Thoracic aorta (tissue), 2 donors: ENCODE data around the gene ASIC1. TPM values are rescaled to one million over a fixed set of nuclear protein-coding genes. Genes with fewer than 3 reads are reported as not detected.

Source experiments
- ATAC-seq: fragments of 150-250 bp; one replicate; pipeline ENCODE4 v1.8.0; 2017; ENCODE audit warnings: low read depth; ENCODE audit not compliant: insufficient number of reproducible peaks, low FRiP score
- DNase-seq: peaks from one replicate; pipeline ENCODE4 v3.0.0-alpha.2; 2020; ENCODE audit warnings: low spot score
- H3K27ac ChIP-seq, 2 donors: fragments of 200-600 bp; sonication (generic); 1 replicate in 1 of 2; 2 replicates in 1 of 2; pipeline ENCODE4 v1.5.1; 2016; ENCODE audit warnings: mild to moderate bottlenecking in 2 of 2, moderate library complexity in 2 of 2
- H3K27me3 ChIP-seq: fragments of 200-600 bp; sonication (generic); replicated peaks from 2 replicates; pipeline ENCODE4 v1.6.0; 2016; ENCODE audit warnings: mild to moderate bottlenecking; ENCODE audit not compliant: insufficient read depth
- H3K36me3 ChIP-seq: fragments of 200-600 bp; sonication (generic); one replicate; pipeline ENCODE4 v1.5.1; 2016
- H3K4me1 ChIP-seq, 2 donors: fragments of 200-600 bp; sonication (generic); 1 replicate in 1 of 2; 2 replicates in 1 of 2; pipeline versions ENCODE4 v1.5.1 to v1.6.0; 2016; ENCODE audit warnings: low read depth in 2 of 2, mild to moderate bottlenecking in 1 of 2; ENCODE audit not compliant: control insufficient read depth in 1 of 2
- H3K4me3 ChIP-seq: fragments of 200-600 bp; sonication (generic); 2 replicates; pipeline ENCODE4 v1.5.1; 2016; ENCODE audit warnings: mild to moderate bottlenecking
- H3K9me3 ChIP-seq: fragments of 200-600 bp; sonication (generic); 2 replicates; pipeline ENCODE4 v1.5.1; 2016
- total RNA-seq, 2 donors: library from RNA; depleted of rRNA; stranded (reverse); fragments of >200 nt; gene quantifications; one replicate each; pipeline versions ENCODE4 v1.1.0 to v1.2.3, GENCODE V29; 2016
- TF ChIP-seq, protein P1 (sequence below): fragments of 200-600 bp; sonication (generic); IDR thresholded peaks from one replicate; pipeline ENCODE4 v1.5.1; 2019; ENCODE audit warnings: antibody characterized with exemption

Gene ASIC1
- total RNA-seq, 2 donors from 2014 or later, result not detected

DNA sequence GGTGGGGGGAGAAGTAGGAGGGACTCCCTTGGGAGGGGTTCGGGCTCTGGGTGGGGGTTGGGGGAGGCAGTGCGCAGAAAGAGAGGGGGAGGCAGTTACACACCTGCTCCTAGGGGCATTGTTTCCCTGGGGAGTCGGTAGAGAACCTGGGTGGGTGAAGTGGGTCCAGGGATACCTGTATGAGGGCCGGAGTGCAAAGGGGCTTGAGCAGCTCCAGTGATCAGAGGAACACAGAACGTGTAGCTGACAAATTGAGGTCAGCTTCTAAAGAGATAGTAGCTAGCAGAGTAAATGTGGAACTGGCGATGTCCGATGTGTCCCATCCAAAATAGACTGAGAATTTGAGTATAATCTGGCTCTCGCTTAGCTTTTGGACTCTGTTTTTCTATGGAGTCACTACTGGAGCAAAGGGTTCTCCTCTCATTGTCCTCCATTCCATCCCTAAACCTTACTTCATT, 28.2 kb downstream of the ASIC1 start:
- peaks cover 25% of the 10 kb centered on the region for H3K36me3 ChIP-seq

DNA sequence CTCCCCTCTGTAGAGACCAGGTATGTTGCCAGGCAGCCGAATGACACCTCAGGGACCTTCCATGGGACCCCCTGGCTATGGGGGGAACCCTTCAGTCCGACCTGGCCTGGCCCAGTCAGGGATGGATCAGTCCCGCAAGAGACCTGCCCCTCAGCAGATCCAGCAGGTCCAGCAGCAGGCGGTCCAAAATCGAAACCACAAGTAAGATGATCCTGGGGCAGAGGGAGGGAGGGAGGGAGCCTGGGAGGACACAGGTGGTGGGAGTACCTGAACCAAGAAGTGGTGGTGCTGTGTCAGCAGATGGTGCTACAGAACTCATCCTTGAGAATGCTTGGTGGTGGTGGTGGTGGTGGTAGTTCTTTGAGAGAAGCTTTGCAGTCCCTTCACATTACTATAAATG, 28.8 kb downstream of the ASIC1 start:
- Histone ChIP-seq H3K9me3 (no peaks in the 10 kb centered on the region), H3K4me3 (peak overlapping the region; percentile 75), H3K27me3 (no peaks in the 10 kb centered on the region), H3K4me1 (peaks cover 3 to 32% of the 10 kb centered on the region in 2 donors), H3K36me3 (peaks cover 29% of the 10 kb centered on the region), H3K27ac (peak overlapping the region; percentile 91 to 95)
- TF ChIP-seq, protein P1, sequence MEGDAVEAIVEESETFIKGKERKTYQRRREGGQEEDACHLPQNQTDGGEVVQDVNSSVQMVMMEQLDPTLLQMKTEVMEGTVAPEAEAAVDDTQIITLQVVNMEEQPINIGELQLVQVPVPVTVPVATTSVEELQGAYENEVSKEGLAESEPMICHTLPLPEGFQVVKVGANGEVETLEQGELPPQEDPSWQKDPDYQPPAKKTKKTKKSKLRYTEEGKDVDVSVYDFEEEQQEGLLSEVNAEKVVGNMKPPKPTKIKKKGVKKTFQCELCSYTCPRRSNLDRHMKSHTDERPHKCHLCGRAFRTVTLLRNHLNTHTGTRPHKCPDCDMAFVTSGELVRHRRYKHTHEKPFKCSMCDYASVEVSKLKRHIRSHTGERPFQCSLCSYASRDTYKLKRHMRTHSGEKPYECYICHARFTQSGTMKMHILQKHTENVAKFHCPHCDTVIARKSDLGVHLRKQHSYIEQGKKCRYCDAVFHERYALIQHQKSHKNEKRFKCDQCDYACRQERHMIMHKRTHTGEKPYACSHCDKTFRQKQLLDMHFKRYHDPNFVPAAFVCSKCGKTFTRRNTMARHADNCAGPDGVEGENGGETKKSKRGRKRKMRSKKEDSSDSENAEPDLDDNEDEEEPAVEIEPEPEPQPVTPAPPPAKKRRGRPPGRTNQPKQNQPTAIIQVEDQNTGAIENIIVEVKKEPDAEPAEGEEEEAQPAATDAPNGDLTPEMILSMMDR, result no peak
- ATAC-seq (no peak), DNase-seq (no peak)

More for the DNA sequence above, 28.2 kb downstream of the ASIC1 start:
- peak overlapping the region; percentile 75 for H3K4me3 ChIP-seq
- H3K4me1 ChIP-seq, result peaks cover 3 to 32% of the 10 kb centered on the region in 2 donors
- H3K27ac ChIP-seq, result peak overlapping the region; percentile 91 to 95
- ATAC-seq (no peak), DNase-seq (no peak)
- H3K27me3 ChIP-seq, result no peaks in the 10 kb centered on the region
- H3K9me3 ChIP-seq, result no peaks in the 10 kb centered on the region
- TF ChIP-seq, protein P1, result no peak

DNA sequence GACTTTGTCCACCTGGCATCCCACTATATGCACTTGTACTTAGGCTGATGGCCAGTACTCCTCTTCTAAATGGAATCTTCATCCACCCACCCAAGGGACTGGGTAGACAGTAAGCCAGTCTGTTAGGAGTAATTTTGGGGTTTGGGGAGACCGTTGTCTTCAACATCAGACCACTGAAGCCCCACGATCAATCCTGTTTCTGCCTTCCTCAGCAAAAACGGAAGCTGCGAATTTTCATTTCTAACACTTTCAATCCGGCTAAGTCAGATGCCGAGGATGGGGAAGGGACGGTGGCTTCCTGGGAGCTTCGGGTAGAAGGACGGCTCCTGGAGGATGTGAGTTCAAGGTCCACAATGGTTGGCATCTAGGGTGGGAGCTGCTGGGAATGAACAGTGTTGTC, 29.8 kb downstream of the ASIC1 start:
- peaks cover 37% of the 10 kb centered on the region for H3K36me3 ChIP-seq
- H3K9me3 ChIP-seq, result no peaks in the 10 kb centered on the region
- TF ChIP-seq, protein P1, result no peak
- H3K27me3 ChIP-seq, result no peaks in the 10 kb centered on the region
- H3K27ac ChIP-seq, result no peak overlapping the region
- ATAC-seq, result no peak
- H3K4me3 ChIP-seq, result no peak overlapping the region
- no peak for DNase-seq
- peaks cover 3 to 32% of the 10 kb centered on the region in 2 donors for H3K4me1 ChIP-seq

DNA sequence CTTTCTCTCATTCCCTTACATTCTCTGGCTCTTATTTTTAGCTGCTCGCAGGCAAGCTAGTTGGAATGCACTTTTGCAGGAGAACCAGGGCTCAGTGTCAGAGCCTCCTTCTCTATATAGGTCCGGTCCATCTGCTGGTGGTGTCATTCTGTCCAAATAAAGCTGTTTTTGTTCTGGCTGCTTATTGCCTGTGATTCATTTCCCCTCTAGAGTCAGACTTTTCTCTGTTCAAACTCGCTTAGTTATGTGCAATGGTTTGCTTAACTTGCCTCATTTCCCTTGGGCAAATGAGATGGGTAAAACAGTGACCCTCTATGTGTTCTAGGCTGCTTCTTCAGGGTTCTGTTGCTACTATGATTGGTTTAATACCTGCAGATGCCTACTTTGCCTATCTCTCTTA, 30.6 kb downstream of the ASIC1 start:
- peak overlapping the region; percentile 7 to 12 for H3K27ac ChIP-seq
- DNase-seq, result no peak
- peaks cover 44% of the 10 kb centered on the region for H3K36me3 ChIP-seq
- no peaks in the 10 kb centered on the region for H3K27me3 ChIP-seq
- peaks cover 3 to 32% of the 10 kb centered on the region in 2 donors for H3K4me1 ChIP-seq
- ATAC-seq, result no peak
- no peak overlapping the region for H3K4me3 ChIP-seq
- TF ChIP-seq, protein P1, result no peak
- H3K9me3 ChIP-seq, result no peaks in the 10 kb centered on the region

DNA sequence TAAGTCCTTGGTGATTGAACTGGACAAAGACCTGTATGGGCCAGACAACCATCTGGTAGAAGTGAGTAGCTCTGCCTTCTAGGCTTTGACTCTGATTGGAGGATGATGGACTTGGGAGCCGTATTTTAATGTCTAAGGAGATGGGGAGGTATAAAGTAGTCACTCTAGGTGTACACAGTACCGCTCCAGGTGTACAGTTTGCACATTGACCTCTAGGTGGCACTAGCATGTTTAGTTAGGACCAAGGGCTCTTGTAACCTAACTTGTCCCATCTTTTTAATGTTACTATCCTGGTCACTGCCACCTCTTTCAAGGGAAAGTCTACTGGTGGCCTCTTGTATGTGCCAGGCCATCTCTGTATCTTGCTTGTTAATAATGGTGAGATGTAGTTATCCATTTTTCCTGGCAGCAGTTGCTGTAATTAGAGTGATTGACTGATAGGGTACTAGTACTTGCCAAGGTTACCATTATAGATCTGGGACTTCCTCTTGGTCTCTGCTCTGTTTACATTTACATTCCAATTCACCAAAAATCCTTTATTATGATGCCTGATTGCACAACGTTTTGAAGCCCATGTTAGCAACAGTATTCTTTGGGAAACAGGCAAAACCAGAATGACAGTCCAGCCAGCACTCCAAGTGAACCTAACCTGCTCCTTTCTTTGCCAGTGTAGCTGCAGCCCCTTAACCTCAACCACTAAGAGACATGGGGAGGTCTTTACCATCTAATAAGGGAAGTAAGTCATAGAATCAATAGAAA, 31.4 kb downstream of the ASIC1 start:
- Histone ChIP-seq H3K4me1 (peaks cover 3 to 32% of the 10 kb centered on the region in 2 donors), H3K27me3 (no peaks in the 10 kb centered on the region), H3K4me3 (no peak overlapping the region), H3K9me3 (no peaks in the 10 kb centered on the region), H3K27ac (peak overlapping the region; percentile 7 to 12), H3K36me3 (peaks cover 50% of the 10 kb centered on the region)
- TF ChIP-seq, protein P1, result peak; percentile 81
- ATAC-seq, result no peak
- DNase-seq, result no peak
